NB4 (cell line): ENCODE measurements around the gene ARHGAP27.

ENCODE experiments used
- DNase-seq: peaks from one replicate; pipeline ENCODE4 v3.0.0; 2010; ENCODE audit warnings: low read depth
- H3K4me3 ChIP-seq: one replicate; pipeline ENCODE4 v1.5.1; 2011; ENCODE audit warnings: mild to moderate bottlenecking, low read depth, low read length, moderate library complexity
- CTCF ChIP-seq: IDR thresholded peaks from one replicate; pipeline ENCODE4 v1.5.1; 2012; ENCODE audit warnings: low read depth, low read length
- MYC ChIP-seq: IDR thresholded peaks from 2 replicates; pipeline ENCODE4 v1.6.1; 2011; ENCODE audit warnings: low read depth, low read length
- POLR2A ChIP-seq: IDR thresholded peaks from 2 replicates; pipeline ENCODE4 v1.6.1; 2011; ENCODE audit warnings: mild to moderate bottlenecking; ENCODE audit not compliant: insufficient read length; ENCODE audit errors: extremely low read depth
- TF ChIP-seq, protein P1 (sequence below): IDR thresholded peaks from 2 replicates; pipeline ENCODE4 v1.6.1; 2011; ENCODE audit warnings: low read depth, low read length

ARHGAP27 gene

GRCh38 chr17:45430738-45431530, 1.7 kb downstream of the ARHGAP27 start:
- peak; percentile 49 for DNase-seq
- TF ChIP-seq MYC (no peak), POLR2A (no peak), CTCF (no peak)
- TF ChIP-seq, protein P1, sequence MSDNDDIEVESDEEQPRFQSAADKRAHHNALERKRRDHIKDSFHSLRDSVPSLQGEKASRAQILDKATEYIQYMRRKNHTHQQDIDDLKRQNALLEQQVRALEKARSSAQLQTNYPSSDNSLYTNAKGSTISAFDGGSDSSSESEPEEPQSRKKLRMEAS, result no peak

DNA sequence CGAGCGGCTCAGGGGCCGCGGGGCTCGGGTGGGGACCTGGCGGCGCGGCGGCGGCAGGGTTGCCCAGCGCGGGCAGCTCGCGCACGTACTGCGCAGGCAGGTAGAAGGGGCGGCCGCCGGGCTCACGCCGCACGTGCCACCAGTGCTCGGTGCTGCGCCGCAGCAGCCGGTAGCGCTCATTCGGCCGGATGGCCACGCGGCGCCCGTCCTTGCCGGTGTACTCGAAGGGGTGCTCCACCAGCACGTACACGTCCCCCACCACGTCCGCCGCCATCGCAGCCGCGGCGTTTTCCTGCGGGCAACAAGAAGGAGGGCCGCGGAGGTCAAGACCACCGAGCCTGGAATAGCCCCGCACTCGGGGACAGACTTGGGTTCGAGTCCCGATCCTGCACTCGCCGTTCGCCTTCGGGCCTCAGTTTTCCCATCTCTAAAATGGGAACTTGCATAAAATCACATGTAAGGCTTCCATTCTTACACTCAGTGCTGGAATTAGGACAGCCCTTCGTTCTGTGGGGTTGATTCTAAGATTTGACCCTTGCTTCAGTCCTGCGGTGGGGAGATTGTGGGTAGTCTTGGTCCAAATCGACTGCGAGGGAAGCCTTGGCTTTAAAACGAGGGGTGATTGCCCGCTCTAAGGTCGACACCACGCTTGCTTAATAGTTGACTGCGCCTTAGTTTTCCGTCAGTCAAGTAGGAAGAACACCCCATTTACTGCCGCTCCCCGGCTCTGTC, 2.5 kb downstream of the ARHGAP27 start:
- no peak for DNase-seq
- TF ChIP-seq CTCF, result no peak
- H3K4me3 ChIP-seq, result no peak overlapping the region

More at GRCh38 chr17:45430738-45431530, 1.7 kb downstream of the ARHGAP27 start:
- H3K4me3 ChIP-seq, result no peak overlapping the region

- no peak for TF ChIP-seq POLR2A
- no peak for TF ChIP-seq MYC
- TF ChIP-seq CTCF, result no peak
- TF ChIP-seq, protein P1, result no peak
- no peak overlapping the region for H3K4me3 ChIP-seq
- no peak for DNase-seq
Observed at GRCh38 chr17:45429339-45430005, 3.2 kb downstream of the ARHGAP27 start.

DNA sequence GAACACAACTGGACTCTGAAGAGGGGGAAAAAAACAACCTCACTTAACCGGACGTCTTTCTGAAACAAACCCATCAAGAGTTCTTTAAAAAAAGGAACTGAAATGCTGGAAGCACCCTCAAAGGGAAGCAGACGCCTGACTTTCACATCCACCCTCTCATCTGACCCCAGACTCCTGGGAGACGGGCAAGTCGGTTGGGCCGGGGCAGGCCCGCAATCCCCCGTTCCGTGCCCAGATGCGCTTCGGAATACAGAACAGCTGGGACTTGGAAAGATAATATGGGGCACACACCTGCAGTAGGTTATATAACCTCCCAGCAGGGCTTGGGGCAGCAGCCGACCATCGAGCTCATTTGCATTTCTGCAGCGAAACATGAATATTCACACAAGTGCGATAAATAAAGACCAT, 3.7 kb downstream of the ARHGAP27 start:
- peak; percentile 63 for DNase-seq
- TF ChIP-seq, protein P1, result no peak
- TF ChIP-seq POLR2A (no peak), MYC (no peak)
- H3K4me3 ChIP-seq, result no peak overlapping the region

DNA sequence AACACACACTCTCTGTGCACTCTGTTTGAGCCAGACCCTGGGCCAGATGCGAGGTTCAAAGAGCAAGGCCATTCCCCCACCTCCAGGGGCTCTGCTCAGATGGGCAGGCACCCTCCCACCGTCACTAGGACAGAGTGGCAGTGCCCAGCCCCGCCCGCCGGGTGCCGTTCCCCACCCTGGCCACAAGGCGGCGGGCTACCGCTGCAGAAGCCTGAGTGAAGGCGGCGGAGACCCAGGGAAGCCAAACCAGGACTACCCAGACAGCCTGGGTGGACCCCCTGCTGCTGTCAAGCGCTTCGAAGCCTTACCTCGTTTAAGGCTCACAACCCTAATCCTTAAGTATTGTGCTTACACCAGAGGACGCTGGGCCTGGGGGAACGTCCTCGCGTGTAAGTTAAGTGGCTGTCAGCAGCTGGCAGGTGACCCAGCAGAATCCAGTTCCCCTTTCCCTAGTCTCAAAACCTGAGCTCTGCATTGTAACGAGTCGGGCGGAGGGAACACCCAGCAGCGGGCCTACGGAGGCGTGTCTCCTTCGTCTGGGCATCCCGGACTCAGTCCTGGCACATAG, 4.5 kb downstream of the ARHGAP27 start:
- DNase-seq, result peak; percentile 87
- no peak overlapping the region for H3K4me3 ChIP-seq

More for the DNA sequence above, 4.5 kb downstream of the ARHGAP27 start:
- TF ChIP-seq CTCF (peak; percentile 94), POLR2A (no peak)
